Frontal cortex (tissue), 4 donors: ENCODE results near the gene AARSD1. TPM values are rescaled to one million over a fixed set of nuclear protein-coding genes. Genes with fewer than 3 reads are reported as not detected.
"Not testable (repeated sequence)": the region's sequence is repeated elsewhere in the genome, so short reads cannot be mapped to it uniquely, and the experiment has no call there.

Experiments
- DNase-seq, 2 donors: peaks; one replicate each; pipeline ENCODE4 v3.0.0; 2012; ENCODE audit warnings: low spot score in 2 of 2
- FAIRE-seq: peaks from 2 replicates; lab custom pipeline; 2012; peaks lifted over from hg19 to GRCh38; lab: Jason Lieb, UNC
- total RNA-seq: library from RNA; depleted of rRNA; stranded (reverse); fragments of >200 nt; gene quantifications from one replicate; pipeline ENCODE4 v1.2.3, GENCODE V29; 2014
- donor health status: control.
- donor health status: control.
- donor health status: control.

The AARSD1 gene
- total RNA-seq, 1 donor from 2014 or later = 28.5 TPM

DNA sequence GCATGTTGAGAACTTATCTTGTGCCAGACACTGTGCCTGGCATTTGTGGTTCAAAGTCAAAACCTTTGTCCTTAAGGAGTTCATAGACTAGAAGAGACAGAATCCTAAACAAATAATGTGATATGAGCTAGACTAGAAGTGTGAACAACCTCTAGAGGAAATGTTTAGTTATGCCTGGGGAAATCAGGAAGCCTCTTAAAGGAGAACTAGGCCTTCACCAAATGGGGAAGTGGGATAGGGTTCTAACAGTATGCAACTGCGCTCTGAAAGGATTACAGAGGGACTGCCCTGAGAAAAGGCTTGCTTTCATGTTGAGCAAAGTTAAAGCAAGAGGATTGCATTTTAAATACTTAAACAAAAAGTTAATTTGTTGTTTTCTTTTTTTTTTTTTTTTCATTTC is 21.0 kb upstream of the AARSD1 start:
- FAIRE-seq (no peak), DNase-seq (no peak)

- FAIRE-seq (no peak), DNase-seq (no peak)
Measured at GRCh38 chr17:42982266-42982665, 18.0 kb upstream of the AARSD1 start.

DNA sequence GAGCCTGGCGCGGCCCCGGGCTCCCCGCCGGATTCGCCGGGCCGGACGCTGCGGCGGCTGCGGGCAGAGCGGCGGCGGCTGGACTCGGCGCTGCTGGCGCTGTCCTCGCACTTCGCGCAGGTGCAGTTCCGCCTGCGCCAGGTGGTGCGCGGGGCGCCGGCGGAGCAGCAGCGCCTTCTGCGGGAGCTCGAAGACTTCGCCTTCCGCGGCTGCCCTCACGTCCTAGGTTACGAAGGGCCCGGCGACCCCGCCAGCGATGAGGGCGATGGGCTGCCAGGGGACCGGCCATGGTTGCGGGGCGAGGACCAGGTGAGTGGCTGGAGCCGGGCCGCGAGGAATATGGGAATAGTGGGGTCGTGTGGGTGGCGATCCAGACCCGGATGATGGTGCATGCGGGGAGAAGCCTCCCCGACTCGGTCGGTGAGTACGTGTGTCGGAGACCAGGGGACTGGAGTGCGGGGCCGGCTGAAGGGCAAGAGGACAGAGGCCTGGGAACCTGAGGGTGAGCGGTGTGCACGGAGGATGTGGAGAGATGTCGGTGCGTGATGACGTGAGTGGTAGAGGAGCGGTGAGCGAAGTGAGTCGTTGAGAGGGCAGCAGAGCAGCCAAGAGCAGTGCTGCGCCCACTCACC is 16.6 kb upstream of the AARSD1 start:
- no peak for FAIRE-seq

GRCh38 chr17:42980274-42980765 is 16.1 kb upstream of the AARSD1 start, which contains the start of gene RUNDC1:
Gene RUNDC1, plus strand, starts transcription at chr17:42980565. Its CDS starts 12 bp downstream, at chr17:42980577.
- FAIRE-seq (no peak), DNase-seq (peak; percentile 96 to 97)

More for the DNA sequence above, 16.6 kb upstream of the AARSD1 start:
- DNase-seq = peak in 1 of 2 donors; percentile 53

DNA sequence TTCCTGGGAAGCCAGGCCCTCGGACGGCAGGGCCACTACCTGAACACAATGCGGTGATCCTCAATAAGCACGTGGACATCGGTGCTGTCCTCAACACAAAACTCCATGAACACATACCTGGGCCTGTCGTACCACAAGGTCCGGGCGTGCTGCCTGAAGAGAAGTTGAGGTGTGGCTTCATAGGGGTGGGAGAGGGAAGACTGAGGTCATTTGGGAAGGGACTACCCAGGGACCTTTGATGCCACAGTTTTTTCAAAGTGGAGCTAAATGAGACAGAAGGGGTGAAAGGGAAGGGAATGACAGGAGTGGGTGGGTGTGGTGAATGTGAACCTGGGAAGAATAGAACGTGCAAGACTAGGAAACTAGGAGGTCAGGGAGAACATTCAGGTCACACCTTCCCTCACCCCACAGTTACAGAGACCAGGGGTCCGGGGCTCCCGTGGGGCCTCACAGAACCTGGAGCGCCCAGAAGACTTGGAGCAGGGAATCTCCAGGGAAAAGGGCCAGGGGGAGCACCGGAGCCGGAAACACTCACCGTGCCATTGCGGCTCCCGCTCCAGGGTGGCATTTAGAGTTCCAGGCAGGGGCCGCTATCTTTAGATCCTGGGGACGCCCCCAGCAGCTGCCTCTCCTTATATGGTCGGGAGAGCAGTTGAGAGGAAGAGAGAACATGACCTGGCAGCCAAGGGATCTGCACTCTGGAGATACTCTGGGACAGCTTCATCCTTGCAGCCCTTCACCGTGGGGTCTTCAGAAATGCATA is 15.4 kb upstream of the AARSD1 start, which contains the start of gene PTGES3L:
Gene PTGES3L (minus strand): TSS at position 570 of the 763 bp plus-strand sequence. CDS start 27 bp downstream, at position 543.
- DNase-seq (peak; percentile 59 to 71), FAIRE-seq (no peak)

- DNase-seq, FAIRE-seq: not testable (repeated sequence)
Measured at GRCh38 chr17:42975701-42976100, 11.4 kb upstream of the AARSD1 start.

GRCh38 chr17:42975265-42975664 is 11.0 kb upstream of the AARSD1 start:
- DNase-seq (no peak), FAIRE-seq (no peak)

DNA sequence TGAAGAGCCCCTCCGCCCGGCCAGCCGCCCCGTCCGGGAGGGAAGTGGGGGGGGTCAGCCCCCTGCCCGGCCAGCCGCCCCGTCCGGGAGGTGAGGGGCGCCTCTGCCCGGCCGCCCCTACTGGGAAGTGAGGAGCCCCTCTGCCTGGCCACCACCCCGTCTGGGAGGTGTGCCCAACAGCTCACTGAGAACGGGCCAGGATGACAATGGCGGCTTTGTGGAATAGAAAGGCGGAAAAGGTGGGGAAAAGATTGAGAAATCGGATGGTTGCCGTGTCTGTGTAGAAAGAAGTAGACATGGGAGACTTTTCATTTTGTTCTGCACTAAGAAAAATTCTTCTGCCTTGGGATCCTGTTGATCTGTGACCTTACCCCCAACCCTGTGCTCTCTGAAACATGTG is 9.1 kb upstream of the AARSD1 start:
- not testable (repeated sequence) for FAIRE-seq, DNase-seq

GRCh38 chr17:42971589-42971988 is 7.3 kb upstream of the AARSD1 start:
- DNase-seq (no peak), FAIRE-seq (no peak)

DNA sequence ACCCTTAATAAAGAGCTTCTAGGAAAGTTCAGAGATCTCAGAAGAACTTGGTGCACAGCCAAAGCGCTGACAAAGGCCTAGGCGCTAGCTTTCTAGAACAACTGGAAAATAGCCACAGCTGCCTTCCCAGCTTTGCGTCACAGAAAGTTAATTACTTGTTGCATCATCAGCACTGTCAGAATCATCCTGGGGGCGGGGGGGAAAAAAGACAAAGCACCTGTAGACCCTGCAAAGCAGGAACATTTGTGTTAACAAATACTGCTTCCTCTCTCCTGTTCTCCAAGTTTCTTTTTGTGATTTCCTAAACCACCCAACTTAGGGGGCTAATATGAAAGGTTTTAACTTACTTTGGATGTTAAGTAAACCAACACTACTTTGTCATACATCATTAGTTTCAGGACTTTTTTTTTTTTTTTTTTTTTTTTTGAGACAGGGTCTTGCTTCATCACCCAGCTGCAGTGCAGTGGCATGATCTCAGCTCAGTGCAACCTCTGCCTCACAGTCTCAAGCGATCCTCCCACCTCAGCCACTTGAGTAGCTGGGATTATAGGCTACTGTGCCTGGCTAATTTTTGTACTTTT is 4.8 kb upstream of the AARSD1 start:
- FAIRE-seq = no peak

GRCh38 chr17:42967925-42968324 is 3.7 kb upstream of the AARSD1 start:
- no peak for DNase-seq
- no peak for FAIRE-seq

More for the DNA sequence above, 4.8 kb upstream of the AARSD1 start:
- DNase-seq = no peak

DNA sequence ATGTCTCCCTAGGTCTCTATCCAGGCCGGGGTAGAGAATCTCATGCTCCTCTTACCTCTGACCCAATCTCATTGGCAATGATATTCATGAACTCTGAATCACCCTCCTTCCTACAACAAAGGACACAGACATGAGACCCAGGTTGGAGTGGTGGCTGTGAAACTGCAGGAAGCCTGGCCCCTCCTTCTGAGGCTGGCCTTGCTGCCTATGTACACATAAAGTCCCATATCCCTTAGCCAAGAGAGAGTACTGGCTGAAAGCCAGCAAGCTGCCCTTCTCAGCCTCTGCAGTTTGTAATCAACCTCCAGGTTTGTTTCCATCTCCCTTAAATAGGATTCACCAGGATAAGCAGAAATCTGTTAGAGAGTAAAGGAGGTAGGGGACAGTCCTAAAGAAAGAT is 10.6 kb downstream of the AARSD1 start:
- no peak for DNase-seq
- no peak for FAIRE-seq

DNA sequence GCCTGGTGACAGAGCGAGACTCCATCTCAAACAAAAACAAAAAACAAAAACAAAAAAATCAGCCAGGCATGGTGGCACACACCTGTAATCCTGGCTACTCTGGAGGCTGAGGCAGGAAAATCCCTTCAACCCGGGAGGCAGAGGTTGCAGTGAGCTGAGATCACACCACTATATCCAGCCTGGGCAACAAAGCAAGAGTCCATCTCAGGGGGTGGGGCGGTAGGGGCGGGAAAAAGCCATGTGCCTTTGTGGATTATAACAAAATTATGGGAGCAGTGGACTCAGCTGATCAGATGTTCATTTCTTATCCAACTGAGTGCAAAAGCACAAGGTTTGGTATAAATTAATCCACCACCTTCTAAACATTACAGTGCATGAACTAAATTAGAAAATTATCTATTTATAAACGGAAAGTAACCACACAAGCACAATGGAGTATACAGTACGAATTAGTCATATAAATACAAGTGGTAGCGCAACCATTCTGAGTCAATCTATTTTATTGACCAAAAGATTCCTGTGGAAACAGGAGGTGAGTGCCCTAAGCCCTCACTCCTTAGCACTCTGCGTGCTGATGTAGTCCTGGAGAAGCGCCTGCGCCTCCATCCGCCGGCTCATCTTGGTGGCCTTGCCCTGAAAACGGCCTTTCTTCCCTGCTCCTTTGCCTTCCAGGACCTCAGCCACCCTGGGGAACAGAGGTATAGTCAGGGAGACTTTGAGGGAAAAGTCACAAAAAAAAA is 14.0 kb downstream of the AARSD1 start:
- FAIRE-seq (no peak), DNase-seq (no peak)

GRCh38 chr17:42946812-42947211 is 17.4 kb downstream of the AARSD1 start:
- DNase-seq (no peak), FAIRE-seq (no peak)

DNA sequence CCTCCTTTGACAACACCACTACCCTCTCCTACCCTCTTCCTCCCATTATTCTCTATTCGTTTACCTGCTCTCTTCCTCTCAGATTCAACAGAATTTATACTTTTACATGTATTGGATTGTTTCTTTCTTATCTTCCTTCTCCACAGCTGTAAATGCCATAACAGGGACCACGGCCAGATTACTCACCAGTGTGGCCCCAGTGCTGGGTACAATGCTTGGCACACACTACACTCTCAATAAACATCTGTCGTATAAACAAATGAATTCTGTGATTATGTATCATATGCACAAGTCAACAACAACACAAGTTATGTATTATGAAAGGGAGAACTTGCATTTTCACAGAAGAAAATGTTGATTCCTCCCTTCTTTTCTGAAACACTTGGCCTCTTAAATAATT is 20.0 kb downstream of the AARSD1 start:
- DNase-seq (no peak), FAIRE-seq (no peak)

DNA sequence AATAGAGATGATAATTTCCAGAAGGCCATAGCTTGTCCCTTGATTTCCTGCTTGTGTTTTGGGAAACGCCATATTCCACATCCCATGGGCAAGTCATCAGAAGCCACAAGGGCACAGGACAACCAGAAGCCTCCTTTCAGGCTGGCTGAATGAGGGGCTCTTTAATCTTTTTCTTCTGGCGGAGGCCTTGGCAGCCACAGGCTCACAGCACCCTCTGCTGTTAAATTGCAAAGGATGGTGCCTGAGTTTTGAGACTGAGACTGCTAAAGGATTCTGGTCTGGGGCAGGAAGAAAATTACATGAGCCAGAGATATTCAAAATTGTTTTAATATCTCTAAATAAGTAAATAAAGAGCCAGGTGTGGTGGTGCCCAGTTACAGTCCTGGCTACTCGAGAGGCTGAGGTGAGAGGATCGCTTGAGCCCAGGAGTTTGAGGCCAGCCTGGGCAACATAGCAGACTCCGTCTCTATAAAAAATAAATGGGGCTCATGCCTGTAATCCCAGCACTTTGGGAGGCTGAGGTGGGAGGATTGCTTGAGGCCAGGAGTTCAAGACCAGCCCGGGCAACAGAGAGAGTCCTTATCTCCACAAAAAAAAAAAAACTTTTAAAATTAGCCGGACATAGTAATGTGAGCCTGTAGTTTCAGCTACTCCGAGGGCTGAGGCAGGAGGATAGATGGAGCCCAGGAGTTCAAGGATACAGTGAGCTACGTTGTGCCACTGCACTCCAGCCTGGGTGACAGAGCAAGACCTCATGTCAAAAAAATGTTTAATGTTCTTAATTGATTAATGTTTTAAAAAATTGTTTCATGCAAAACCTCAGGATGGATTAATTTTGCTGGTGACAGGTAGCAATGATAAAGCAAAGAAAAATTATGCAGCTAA is 26.3 kb downstream of the AARSD1 start:
- DNase-seq (peak in 1 of 2 donors; percentile 54), FAIRE-seq (no peak)

- FAIRE-seq = no peak
- no peak for DNase-seq
Measured at GRCh38 chr17:42929497-42929844, 34.8 kb downstream of the AARSD1 start.

DNA sequence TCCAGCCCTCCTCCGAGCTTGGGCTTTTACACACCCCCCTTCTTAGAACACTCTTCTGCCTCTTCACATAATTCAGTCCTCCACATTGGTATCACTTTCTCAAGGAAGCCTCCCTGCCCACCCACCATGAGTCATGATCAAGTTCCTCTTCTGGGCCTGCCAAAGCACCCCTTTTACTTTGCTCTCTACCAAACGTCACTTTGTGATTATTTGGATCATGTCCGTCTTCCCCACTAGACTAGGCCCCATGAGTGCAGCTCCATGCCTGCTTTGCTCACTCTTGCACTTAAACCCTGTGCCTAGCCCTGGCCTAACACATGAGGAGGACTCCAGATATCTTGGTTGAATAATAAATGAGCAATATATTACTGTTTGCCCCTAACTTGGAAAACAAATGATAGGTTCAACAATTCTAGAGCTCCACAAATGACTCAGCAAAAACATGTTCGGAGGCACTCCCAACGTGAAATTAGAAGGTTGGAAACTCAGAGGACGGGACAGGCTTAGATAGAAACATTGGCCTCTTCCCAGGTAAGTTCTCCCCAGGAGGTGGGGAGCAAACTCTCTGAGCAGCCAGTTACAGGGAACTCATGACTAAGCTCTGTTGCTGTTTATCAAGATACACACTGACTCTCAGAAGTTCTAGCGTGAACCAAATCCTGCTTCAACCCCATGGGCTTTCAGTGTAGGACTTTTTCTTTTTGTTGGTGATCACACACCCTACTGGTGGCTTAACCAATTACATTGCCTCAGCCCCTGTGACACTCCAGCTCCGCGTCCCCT is 35.3 kb downstream of the AARSD1 start:
- DNase-seq = peak in 1 of 2 donors; percentile 37
- no peak for FAIRE-seq
